ENCODE data around the gene DRC3. TPM values are rescaled to one million over a fixed set of nuclear protein-coding genes. Genes with fewer than 3 reads are reported as not detected.

DRC3 gene
- polyA plus RNA-seq, 1 donor from 2014 or later = 1.9 TPM

DNA sequence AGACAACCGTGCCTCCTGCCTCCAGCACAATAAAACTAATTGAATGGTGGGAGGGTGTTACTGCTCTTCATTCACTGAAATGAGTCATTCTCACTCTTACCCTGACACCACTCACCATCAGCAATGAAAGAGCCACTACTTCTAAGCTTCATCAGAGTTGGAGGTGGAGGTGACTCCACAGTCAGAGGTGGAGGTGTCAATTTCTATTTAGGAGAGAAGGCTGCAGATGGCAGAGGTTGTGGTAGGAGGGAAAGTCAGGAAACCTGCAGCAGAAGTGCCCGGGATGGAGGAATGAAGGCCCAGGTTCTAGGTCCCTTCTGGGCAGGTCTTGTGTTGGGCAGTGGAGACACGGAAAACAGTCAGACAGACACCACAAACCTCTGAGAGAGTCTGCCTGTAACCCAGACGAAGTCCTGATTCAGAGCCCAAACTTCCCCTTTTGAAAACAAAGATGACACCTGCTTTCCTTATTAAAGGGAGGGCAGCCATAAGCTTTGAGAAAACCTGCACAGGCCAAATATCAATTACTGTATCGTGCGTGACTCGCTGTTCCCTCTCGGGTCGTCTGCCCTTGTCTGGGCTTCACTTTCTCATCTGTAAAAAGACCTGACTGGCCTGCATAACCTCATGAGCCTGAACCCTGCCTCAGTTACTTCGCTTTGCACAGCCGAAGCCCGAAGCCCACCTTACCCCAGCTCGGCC lies 65.6 kb downstream of the DRC3 start:
- Histone ChIP-seq H3K9me3 (ENCODE audit: low read length) (no peaks in the 10 kb centered on the region), H3K27me3 (ENCODE audit: insufficient read depth, low read depth, low read length) (no peaks in the 10 kb centered on the region), H3K27ac (ENCODE audit: low read length) (peak overlapping the region; percentile 80), H3K9ac (ENCODE audit: low read length) (peak overlapping the region; percentile 81), H3K9me2 (ENCODE audit: insufficient read depth, low read length) (no peaks in the 10 kb centered on the region), H3F3A (ENCODE audit: insufficient read depth, low read length, poor library complexity, severe bottlenecking) (no peaks in the 10 kb centered on the region), H3K79me2 (replicated peaks; ENCODE audit: insufficient read depth, low read length) (peaks cover 36% of the 10 kb centered on the region), H3K4me3 (ENCODE audit: low read length) (peak overlapping the region; percentile 88), H3K4me2 (ENCODE audit: low read length) (peak overlapping the region; percentile 72), H2AFZ (ENCODE audit: low read depth, low read length) (peak overlapping the region; percentile 81), H3K36me3 (ENCODE audit: insufficient read depth, low read length) (no peaks in the 10 kb centered on the region), H4K20me1 (ENCODE audit: insufficient read depth) (no peaks in the 10 kb centered on the region)
- TF ChIP-seq RAD21 (conservative IDR thresholded peaks at IDR 0.05) = no peak
- no peak for TF ChIP-seq EZH2 (IDR thresholded peaks at IDR 0.05; ENCODE audit: borderline replicate concordance, insufficient read depth, low read length, poor library complexity, severe bottlenecking)
- TF ChIP-seq, protein P1, sequence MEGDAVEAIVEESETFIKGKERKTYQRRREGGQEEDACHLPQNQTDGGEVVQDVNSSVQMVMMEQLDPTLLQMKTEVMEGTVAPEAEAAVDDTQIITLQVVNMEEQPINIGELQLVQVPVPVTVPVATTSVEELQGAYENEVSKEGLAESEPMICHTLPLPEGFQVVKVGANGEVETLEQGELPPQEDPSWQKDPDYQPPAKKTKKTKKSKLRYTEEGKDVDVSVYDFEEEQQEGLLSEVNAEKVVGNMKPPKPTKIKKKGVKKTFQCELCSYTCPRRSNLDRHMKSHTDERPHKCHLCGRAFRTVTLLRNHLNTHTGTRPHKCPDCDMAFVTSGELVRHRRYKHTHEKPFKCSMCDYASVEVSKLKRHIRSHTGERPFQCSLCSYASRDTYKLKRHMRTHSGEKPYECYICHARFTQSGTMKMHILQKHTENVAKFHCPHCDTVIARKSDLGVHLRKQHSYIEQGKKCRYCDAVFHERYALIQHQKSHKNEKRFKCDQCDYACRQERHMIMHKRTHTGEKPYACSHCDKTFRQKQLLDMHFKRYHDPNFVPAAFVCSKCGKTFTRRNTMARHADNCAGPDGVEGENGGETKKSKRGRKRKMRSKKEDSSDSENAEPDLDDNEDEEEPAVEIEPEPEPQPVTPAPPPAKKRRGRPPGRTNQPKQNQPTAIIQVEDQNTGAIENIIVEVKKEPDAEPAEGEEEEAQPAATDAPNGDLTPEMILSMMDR (IDR thresholded peaks at IDR 0.05; ENCODE audit: poor library complexity, severe bottlenecking) = no peak
- TF ChIP-seq EP300 (conservative IDR thresholded peaks at IDR 0.05; ENCODE audit: poor library complexity, severe bottlenecking) = no peak
- no peak for TF ChIP-seq SMC3 (conservative IDR thresholded peaks at IDR 0.05; ENCODE audit: poor library complexity)
- TF ChIP-seq, protein P2, sequence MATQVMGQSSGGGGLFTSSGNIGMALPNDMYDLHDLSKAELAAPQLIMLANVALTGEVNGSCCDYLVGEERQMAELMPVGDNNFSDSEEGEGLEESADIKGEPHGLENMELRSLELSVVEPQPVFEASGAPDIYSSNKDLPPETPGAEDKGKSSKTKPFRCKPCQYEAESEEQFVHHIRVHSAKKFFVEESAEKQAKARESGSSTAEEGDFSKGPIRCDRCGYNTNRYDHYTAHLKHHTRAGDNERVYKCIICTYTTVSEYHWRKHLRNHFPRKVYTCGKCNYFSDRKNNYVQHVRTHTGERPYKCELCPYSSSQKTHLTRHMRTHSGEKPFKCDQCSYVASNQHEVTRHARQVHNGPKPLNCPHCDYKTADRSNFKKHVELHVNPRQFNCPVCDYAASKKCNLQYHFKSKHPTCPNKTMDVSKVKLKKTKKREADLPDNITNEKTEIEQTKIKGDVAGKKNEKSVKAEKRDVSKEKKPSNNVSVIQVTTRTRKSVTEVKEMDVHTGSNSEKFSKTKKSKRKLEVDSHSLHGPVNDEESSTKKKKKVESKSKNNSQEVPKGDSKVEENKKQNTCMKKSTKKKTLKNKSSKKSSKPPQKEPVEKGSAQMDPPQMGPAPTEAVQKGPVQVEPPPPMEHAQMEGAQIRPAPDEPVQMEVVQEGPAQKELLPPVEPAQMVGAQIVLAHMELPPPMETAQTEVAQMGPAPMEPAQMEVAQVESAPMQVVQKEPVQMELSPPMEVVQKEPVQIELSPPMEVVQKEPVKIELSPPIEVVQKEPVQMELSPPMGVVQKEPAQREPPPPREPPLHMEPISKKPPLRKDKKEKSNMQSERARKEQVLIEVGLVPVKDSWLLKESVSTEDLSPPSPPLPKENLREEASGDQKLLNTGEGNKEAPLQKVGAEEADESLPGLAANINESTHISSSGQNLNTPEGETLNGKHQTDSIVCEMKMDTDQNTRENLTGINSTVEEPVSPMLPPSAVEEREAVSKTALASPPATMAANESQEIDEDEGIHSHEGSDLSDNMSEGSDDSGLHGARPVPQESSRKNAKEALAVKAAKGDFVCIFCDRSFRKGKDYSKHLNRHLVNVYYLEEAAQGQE (IDR thresholded peaks at IDR 0.05; ENCODE audit: borderline replicate concordance) = peak; percentile 36
- no peak for TF ChIP-seq MXI1 (conservative IDR thresholded peaks at IDR 0.05; ENCODE audit: poor library complexity, severe bottlenecking)
- TF ChIP-seq TAF1 (IDR thresholded peaks at IDR 0.05; ENCODE audit: low read depth) = no peak

DNA sequence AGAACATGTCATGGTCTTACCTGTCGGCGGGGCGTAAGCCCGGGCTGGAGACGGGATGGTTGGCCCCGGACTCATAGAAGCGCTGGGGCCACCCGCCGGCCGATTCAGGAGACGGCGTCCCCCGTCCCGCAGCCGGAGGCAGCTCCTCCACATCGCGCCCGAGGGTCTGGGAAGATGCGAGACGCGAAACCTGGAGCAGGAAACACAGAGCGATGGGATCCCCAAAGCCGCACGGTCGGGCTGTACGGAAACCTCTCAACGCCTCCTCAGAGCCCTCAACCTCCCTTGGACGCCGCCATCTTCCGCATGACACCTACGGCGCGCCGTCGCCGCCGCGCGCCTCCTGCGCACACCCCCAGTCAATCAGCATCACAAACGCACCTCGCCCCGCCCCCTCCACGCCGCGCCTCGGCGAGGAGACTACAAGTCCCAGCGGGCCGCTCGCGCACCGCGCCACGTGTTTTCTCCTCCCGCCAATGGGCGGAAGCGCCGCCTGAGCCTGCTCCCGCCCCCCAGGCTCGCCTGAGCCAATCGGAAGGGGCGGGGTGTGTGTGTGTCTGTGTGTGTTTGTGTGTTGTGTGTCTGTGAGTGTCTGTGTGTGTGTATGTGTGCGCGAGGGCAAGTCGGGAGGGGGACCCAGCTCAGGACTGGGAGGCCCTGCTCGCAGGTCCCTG lies 66.3 kb downstream of the DRC3 start, which contains the start of the genes ATPAF2 and GID4:
ATPAF2 (minus strand) TSS at position 308 of the 674 bp plus-strand sequence; CDS start at position 153, 155 bp downstream.
GID4 (plus strand) TSS at position 548 of the 674 bp plus-strand sequence; CDS start at position 605, 57 bp downstream.
- Histone ChIP-seq H3K9me2 (ENCODE audit: insufficient read depth, low read length) (no peaks in the 10 kb centered on the region), H3K4me2 (ENCODE audit: low read length) (peak within 1 kb of the TSS; percentile 77), H3K27ac (ENCODE audit: low read length) (peak within 1 kb of the TSS; percentile 80), H3F3A (ENCODE audit: insufficient read depth, low read length, poor library complexity, severe bottlenecking) (no peaks in the 10 kb centered on the region), H3K9ac (ENCODE audit: low read length) (peak within 1 kb of the TSS; percentile 81), H3K79me2 (replicated peaks; ENCODE audit: insufficient read depth, low read length) (peaks cover 35% of the 10 kb centered on the region), H2AFZ (ENCODE audit: low read depth, low read length) (peak within 1 kb of the TSS; percentile 81), H3K36me3 (ENCODE audit: insufficient read depth, low read length) (no peaks in the 10 kb centered on the region), H3K27me3 (ENCODE audit: insufficient read depth, low read depth, low read length) (no peaks in the 10 kb centered on the region), H4K20me1 (ENCODE audit: insufficient read depth) (no peaks in the 10 kb centered on the region), H3K4me3 (ENCODE audit: low read length) (peak within 1 kb of the TSS; percentile 88), H3K9me3 (ENCODE audit: low read length) (no peaks in the 10 kb centered on the region)
- TF ChIP-seq MXI1 (conservative IDR thresholded peaks at IDR 0.05; ENCODE audit: poor library complexity, severe bottlenecking) (peak; percentile 83), RAD21 (conservative IDR thresholded peaks at IDR 0.05) (no peak), SMC3 (conservative IDR thresholded peaks at IDR 0.05; ENCODE audit: poor library complexity) (peak; percentile 45), EZH2 (IDR thresholded peaks at IDR 0.05; ENCODE audit: borderline replicate concordance, insufficient read depth, low read length, poor library complexity, severe bottlenecking) (no peak), EP300 (conservative IDR thresholded peaks at IDR 0.05; ENCODE audit: poor library complexity, severe bottlenecking) (peak; percentile 75), POLR2AphosphoS5 (IDR thresholded peaks at IDR 0.05) (peak; percentile 88), TAF1 (IDR thresholded peaks at IDR 0.05; ENCODE audit: low read depth) (peak; percentile 7)
- TF ChIP-seq, protein P1 (IDR thresholded peaks at IDR 0.05; ENCODE audit: poor library complexity, severe bottlenecking) = peak; percentile 46
- TF ChIP-seq, protein P2 (IDR thresholded peaks at IDR 0.05; ENCODE audit: borderline replicate concordance) = peak; percentile 29

Measured in neural cell (in vitro differentiated cells).